Measurements from ENCODE around the gene FAM186B. TPM values are rescaled to one million over a fixed set of nuclear protein-coding genes. Genes with fewer than 3 reads are reported as not detected.

FAM186B gene
- total RNA-seq, 1 donor from 2014 or later, result 0.75 TPM

DNA sequence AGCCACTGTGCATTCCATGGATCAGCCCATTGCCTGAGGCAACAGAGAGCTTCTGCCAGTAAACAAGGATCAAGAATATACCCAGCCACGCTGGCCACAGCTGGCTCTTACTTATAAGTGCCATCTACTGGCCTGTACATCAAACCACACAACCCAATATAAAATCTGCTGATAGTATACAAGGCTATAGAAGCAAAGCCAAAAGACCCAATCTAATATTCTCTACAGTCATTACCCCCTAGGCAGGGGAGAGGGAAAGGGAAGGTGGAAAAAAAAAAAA, 4.4 kb upstream of the FAM186B start:
- Histone ChIP-seq H3K27ac (no peak overlapping the region), H3K27me3 (no peaks in the 10 kb centered on the region), H3K9me3 (no peaks in the 10 kb centered on the region), H3K4me3 (no peak overlapping the region), H3K4me1 (no peaks in the 10 kb centered on the region), H3K36me3 (no peaks in the 10 kb centered on the region)
- DNase-seq (no peak), ATAC-seq (no peak)
- TF ChIP-seq, protein P1, sequence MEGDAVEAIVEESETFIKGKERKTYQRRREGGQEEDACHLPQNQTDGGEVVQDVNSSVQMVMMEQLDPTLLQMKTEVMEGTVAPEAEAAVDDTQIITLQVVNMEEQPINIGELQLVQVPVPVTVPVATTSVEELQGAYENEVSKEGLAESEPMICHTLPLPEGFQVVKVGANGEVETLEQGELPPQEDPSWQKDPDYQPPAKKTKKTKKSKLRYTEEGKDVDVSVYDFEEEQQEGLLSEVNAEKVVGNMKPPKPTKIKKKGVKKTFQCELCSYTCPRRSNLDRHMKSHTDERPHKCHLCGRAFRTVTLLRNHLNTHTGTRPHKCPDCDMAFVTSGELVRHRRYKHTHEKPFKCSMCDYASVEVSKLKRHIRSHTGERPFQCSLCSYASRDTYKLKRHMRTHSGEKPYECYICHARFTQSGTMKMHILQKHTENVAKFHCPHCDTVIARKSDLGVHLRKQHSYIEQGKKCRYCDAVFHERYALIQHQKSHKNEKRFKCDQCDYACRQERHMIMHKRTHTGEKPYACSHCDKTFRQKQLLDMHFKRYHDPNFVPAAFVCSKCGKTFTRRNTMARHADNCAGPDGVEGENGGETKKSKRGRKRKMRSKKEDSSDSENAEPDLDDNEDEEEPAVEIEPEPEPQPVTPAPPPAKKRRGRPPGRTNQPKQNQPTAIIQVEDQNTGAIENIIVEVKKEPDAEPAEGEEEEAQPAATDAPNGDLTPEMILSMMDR (IDR thresholded peaks at IDR 0.05), result no peak
- intact Hi-C loops (cut with DNase I), result no loop called here

DNA sequence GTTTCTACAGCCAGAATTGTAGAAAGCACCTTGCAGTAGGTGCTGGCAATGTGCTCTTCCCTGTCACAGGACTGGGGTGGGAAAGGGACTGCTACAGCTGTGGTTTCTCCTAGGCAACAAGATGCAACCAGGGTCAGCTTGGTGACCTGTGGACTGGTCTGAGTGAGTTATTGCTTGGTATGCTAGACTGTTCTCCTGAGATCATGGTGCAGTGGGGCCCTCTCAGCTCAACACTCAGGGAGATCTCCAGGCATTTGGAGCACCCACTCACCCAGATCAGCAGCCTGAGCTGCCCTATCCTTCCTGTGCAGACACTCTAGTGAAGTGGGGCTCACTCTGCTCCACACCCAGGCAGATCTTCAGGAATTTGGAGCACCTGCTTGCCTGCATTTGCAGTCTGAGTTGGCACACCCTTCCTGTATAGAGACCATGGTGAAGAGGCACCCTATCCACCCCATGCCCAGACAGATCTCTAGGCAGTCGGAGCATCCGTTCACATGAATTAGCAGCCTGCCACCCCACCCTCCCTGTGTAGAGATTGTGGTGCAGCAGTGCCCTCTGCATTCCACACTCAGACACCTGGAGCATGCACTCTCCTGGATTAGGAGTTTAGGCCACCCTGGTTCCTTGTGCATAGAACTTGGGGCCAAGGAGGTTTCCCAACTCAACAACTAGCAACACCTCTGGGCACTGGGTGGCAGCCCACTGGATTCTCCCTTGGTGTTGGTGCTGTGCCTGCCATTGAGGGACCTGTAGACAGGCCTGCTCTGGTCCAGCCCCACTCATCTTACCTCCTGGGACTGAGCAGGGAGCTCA, 3.8 kb upstream of the FAM186B start:
- intact Hi-C loops (cut with DNase I), result no loop called here
- Histone ChIP-seq H3K4me1 (no peaks in the 10 kb centered on the region), H3K36me3 (no peaks in the 10 kb centered on the region), H3K9me3 (no peaks in the 10 kb centered on the region), H3K27ac (no peak overlapping the region), H3K4me3 (no peak overlapping the region), H3K27me3 (no peaks in the 10 kb centered on the region)
- DNase-seq (no peak), ATAC-seq (peak; percentile 93)
- TF ChIP-seq, protein P1 (IDR thresholded peaks at IDR 0.05), result no peak

DNA sequence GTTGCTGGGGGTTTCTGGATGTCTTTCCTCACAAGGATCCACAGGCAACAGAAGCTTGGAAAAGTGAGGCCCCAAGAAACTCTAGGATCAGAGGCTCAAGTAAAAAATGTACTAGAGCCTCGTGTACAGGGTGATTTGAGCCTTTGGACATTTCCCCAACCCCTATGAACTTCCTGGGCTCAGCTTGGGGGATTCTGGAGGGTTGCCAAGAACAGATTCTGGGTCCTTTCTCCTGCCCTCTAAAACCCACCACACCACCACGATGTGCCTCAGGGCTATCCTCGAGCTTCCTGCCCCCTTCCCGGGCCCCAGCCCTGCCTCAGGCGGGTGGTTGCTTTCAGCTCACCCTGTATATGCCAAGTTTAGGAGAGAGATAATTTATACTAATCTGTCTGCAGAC, 583 bp downstream of the FAM186B start:
- Histone ChIP-seq H3K9me3 (no peaks in the 10 kb centered on the region), H3K27me3 (no peaks in the 10 kb centered on the region), H3K36me3 (no peaks in the 10 kb centered on the region), H3K4me1 (no peaks in the 10 kb centered on the region), H3K27ac (no peak overlapping the region), H3K4me3 (no peak overlapping the region)
- intact Hi-C loops (cut with DNase I), result no loop called here
- no peak for DNase-seq
- no peak for ATAC-seq
- TF ChIP-seq, protein P1 (IDR thresholded peaks at IDR 0.05), result no peak

DNA sequence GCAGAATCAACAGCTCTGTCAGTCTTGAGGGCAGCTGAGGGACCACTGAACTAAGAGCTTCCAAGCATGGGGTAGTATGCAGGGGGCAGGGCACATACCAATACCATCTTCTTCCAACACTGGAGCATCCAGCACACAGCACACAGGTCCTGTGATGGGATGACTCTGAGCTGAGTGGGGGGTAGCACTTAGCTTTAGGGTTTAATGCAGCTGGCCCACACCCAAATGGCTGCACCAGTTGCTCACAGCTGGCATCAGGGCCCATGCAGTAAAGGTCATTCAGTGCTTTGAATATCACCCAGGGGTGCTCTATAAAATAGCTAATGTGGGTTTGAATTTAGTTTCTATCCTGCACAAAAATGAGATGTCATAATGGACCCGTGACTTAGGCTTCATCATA, 1.7 kb downstream of the FAM186B start:
- intact Hi-C loops (cut with DNase I), result no loop called here
- TF ChIP-seq, protein P1 (IDR thresholded peaks at IDR 0.05), result no peak
- no peak overlapping the region for H3K27ac ChIP-seq
- H3K36me3 ChIP-seq, result no peaks in the 10 kb centered on the region
- no peak overlapping the region for H3K4me3 ChIP-seq
- H3K4me1 ChIP-seq, result no peaks in the 10 kb centered on the region
- no peaks in the 10 kb centered on the region for H3K9me3 ChIP-seq
- ATAC-seq (no peak), DNase-seq (no peak)
- H3K27me3 ChIP-seq, result no peaks in the 10 kb centered on the region

DNA sequence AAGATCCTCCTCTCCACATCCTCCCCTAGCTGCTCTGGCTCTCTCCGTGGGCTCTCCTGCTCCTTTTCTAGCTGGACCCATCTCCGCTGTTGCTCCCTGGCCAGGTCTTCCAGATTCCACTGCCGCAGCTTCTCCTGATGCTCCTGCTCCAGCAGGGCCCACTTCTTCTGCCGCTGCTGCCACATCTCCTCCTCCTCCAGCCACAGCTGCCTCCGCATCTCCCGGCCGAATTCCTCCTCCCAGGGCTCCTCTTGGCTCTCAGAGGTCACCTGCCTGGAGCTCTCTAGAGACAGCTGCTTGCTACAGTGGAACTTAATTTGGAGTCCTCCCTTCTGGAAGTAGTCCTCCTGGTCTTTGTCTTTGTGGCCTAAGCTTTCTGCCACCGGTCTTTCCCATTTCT, 5.5 kb downstream of the FAM186B start:
- intact Hi-C loops (cut with DNase I), result no loop called here
- TF ChIP-seq, protein P1 (IDR thresholded peaks at IDR 0.05), result no peak

DNA sequence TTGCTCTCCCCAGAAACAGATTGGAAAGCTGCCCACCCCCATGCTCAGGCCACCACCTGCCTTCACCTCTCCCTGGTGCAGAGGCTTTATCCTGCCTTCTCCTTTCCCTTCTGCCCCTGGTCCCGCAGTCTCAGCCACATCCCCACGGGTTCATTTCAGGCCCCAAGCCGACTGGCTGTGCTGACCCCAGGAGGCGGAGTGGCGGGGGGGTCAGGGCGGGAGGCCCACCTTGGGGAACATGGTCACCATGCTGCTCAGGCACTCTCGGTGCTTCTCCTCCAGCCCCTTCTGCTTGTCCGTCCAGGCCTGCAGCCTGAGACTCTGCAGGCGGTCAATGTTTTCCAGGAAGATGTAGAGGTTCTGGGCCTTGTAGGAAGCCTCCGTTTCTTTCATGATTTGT, 6.9 kb downstream of the FAM186B start:
- no peak for DNase-seq
- no peaks in the 10 kb centered on the region for H3K36me3 ChIP-seq

More for the DNA sequence above, 5.5 kb downstream of the FAM186B start:
- no peak overlapping the region for H3K4me3 ChIP-seq
- no peaks in the 10 kb centered on the region for H3K4me1 ChIP-seq
- no peaks in the 10 kb centered on the region for H3K27me3 ChIP-seq
- ATAC-seq, result no peak
- H3K27ac ChIP-seq, result no peak overlapping the region
- H3K9me3 ChIP-seq, result no peaks in the 10 kb centered on the region
- no peaks in the 10 kb centered on the region for H3K36me3 ChIP-seq
- DNase-seq, result no peak

More for the DNA sequence above, 6.9 kb downstream of the FAM186B start:
- ATAC-seq, result no peak
- no peak overlapping the region for H3K4me3 ChIP-seq
- no peaks in the 10 kb centered on the region for H3K27me3 ChIP-seq
- no peak overlapping the region for H3K27ac ChIP-seq
- intact Hi-C loops (cut with DNase I), result no loop called here
- no peaks in the 10 kb centered on the region for H3K4me1 ChIP-seq
- TF ChIP-seq, protein P1 (IDR thresholded peaks at IDR 0.05), result no peak
- H3K9me3 ChIP-seq, result no peaks in the 10 kb centered on the region
